Stimulated activated CD4-positive, alpha-beta T cell treated with anti-CD3 and anti-CD28 coated beads, TNF-alpha, amount 100 ng/mL, for 24 hours (primary cell): Measurements from ENCODE around the gene PDE6A.

Experiments
- DNase-seq, 3 experiments: peaks; one replicate each; pipeline ENCODE4 v3.0.0-alpha.2; 2020; ENCODE audit warnings: low read depth in 3 of 3

Gene PDE6A

DNA sequence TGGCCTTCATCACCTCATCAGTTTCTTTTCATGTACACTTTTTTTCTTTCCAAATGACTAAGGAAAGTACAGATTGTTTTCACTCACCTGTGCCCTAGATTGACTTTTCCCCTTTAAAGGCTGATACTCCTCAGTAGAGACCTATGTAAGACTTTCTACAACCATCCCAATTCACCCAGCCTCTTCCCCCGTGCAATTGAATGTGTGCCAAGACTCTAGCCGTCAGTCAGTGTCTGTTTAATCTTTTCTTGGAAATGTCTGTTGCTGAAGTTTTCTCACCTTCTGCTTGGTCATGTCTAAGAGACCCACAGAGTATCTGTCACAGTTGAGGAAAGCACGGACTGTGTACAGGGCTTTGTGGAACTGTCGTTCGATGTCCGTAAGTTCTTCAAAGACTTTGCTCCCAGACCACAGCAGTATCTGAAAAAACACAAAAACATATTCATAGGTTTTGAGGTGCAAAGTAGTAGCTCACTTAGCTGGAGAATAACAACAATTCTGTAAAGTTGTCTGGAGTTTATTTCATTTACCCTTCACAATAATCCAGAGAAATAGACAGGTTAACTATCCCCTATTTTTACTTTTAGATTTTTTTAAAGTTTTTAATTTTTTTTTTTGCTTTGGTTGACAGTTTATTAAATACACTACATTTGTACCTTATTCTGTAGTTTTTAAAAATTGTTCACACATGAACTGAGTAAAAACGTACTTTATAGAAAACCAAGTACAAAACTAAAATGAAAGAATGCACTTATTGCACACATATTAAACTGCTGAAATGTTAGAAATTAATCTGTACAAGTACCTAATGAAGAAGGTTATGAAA lies 13.6 kb downstream of the PDE6A start:
- DNase-seq = no peak

DNA sequence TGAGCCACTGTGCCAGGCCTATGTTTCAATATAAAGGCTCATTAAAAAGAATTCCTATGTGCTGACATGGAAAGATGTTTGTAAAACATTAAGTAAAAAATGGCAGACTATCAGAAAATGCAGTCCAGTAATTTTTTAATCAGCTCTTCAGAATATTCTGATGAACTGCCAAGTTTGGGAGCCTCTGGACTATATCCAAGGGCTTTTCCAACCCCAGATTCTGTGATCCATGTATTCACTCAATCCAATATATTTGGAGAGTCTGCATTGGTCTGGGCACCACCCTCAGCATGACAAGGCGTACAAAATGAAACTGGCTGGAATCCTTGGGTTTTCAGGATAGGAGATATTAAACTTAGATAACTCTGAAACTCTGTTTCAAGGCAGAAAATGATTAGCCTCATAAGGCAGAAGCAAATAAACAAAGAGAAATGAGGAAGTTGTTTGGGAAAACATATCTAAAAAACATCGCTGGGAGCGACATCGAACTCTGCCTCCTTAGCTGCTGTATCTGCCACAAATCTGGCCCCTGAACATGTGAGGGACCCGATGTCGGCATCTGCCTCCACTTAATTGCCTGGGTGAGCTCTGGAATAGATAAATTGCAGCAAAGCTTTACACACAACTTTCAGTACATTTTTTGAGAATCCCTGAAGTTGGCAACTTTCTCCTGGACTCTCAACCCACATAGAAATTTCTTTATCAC lies 14.4 kb downstream of the PDE6A start:
- no peak for DNase-seq

DNA sequence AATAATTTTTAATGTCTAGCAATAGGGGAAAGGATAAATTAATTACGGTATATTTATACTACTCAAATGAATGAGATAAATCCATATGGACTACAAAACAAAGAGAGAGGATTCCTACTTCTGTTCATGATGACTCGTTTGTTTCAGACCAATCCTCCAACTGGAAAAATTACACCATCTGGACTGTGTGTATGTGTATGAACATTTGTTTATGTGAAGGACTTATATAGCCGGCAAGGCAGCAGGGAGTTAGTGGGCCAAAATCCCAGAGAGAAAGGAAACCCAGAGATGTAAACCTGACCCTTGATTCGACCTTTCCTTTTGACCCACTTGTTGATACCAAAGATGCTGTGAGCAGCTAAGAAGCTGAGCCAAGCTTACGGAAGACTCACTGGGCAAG lies 20.1 kb downstream of the PDE6A start:
- no peak for DNase-seq

DNA sequence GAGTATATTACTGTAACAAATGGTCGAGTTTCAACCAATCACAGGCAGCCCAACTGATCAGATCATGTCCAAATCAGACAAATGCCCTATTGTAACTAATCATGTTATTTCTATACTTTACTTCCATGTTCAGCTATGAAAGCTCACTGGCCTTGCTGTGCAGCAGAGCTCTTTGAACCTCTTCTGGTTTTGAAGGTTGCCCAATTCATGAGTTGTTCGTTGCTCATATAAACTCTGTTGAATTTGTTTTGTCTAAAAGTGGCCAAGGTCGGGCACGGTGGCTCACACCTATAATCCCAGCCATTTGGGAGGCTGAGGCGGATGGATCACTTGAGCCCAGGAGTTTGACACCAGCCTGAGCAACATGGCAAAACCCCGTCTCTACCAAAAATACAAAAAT lies 21.6 kb downstream of the PDE6A start:
- no peak for DNase-seq

DNA sequence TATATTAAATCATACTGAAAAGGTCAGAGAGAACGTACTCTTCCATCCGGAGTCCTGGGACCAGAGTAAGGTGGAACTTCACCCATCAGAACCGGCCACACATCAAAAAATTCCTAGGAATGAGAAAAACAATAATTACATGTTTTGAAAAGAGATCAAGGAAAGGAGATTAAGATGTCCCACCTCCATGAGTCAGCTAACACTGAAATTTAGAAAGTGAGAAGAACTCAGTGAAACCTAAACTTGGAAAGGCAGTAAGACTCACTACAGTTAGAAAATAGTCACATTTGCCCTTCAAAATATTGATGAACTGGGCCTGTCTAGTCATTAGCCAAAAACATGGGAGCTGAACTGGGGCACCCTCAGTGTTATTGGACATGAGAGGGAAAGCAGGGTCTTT lies 23.0 kb downstream of the PDE6A start:
- no peak for DNase-seq

DNA sequence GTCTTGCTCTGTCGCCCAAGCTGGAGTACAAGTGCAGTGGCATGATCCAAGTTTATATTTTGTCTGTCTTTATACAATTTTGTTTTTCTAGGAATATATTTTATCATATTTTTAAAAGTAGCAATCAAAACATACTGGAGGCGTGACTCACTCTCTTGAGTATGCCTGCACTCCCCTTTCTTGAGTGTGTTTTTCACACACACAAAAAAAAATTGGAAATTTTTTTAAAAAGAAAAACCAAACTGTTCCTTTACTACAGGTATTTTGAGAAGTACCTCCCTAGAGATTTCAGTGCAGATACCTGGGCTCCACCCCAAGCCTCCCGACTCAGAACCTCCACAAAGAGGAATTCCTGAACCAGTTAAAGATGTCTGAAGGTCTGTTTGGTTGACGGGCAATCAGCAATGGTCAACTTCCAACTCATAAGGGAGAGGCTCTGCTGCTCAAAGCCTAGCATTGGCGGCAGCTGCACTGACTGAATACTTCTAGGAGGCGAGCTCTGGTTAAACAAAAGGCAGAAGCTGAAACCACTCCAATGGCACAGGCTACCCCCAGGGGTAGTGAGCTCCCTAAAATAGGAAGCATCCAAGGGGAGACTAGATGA lies 27.4 kb downstream of the PDE6A start:
- no peak for DNase-seq

DNA sequence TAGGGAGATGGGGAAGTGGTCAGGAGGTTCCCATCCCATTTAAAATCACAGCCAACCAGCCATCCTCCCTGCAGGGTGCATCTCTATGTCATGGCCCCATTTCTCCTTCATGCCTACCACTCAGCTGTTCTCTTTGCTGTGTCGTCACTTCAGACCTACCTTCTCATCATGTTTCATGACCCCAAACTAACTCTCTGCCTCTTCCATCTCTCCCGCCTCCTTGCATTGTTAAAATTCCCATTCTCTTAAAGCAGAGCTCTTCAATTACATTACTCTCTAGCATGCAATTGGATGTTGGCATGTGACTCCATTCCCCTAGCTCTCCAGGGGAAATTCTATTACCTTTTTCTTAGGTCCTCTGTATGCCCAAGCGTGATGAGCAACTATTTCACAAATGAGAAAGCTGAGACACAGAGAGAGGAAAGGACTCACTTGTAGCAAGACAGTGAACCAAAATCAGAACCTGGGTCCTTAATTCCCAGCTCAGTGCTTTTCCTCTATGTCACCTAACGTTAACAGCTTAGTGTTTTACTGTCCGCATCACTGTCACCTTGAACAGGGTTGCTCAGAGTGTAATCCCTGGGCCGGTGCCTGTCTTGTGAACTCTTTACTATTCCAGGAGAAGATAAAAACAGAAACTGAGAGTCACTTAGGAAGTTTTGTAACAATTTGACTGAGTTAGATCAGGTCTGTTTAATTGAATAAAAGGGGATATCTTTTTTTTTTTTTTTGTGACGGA lies 28.1 kb downstream of the PDE6A start:
- no peak for DNase-seq

DNA sequence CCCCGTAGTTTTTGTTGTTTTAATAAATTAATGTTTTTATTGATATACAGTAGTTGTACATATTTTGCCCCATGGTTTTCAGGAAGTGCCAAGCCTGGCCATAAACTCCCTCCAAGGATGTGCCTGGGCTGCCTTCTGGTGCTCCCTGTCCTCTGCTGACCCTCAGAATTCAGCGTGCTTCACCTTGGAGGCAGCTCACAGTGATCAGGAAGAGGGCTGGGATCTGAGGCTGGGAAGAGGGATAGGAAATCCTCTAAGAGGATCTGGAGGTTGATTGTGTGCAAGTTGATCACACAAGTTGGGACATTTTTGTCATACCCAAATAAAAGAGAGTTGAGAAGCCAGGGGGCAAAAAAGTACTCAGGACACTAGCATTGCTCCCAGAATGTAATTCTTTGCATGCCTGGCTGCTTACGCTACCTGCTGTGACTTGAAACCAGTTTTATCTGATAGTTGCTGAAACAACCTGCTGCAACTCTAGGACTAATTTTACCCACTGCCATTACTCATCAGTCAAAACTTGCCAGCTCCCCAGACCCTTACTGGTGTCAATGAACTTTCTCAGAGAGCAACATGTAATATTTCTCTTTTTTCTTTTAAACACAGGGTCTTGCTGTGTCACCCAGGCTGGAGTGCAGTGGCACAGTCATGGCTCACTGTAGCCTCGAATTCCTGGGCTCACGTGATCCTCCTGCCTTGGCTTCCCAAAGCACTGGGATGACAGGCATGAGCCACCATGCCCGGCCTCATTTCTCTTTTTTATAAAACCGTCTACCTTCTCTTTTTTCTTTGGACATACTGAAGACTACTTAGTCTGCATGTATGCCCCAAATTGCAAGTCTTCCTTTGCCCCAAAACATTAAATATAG lies 29.0 kb downstream of the PDE6A start:
- no peak for DNase-seq

DNA sequence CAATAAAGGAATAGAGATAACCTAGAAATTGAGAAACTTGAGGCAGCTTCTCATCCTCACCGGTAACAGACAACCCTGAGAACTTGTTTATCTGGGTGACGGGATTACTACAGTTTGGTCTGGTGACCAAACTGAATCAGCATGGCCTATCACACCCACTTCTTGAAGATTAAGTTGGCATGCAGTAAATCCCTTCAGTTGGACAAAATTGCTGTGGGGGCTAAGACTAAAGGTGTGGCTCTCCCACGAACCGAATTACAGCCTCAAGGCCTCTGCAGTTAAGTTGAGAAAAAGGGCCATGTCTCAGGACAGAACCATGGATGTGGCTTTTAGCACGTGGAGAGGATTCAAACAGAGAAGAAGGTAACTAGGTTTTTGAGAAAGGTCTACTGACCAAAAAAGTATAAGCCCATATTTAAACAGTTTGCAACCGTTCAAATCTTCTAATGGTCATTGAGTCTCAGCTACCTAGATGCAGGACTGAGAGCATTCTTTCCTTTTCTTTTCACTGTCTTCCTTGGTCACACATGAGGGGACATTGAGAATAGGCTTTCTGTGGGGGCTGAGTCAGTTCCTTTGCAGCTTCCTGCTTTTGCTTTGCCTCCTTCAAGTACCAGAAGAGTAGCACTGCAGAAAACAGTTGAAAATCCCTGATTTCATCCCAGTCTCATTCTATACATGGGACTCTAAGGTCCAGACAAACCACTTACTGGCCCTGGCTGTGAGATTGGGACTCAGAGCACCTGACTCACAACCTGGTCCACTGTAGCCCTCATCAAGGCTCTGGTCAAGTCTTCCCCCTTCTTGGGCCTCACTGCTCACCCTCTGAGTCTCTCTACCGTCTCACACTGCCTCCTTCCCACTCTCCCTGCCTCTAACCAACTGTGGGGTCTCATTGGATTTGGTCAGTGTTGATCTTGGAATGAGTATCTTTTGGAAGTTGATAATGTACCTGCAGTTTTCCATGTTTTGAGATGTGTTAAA lies 30.9 kb downstream of the PDE6A start:
- DNase-seq = no peak

DNA sequence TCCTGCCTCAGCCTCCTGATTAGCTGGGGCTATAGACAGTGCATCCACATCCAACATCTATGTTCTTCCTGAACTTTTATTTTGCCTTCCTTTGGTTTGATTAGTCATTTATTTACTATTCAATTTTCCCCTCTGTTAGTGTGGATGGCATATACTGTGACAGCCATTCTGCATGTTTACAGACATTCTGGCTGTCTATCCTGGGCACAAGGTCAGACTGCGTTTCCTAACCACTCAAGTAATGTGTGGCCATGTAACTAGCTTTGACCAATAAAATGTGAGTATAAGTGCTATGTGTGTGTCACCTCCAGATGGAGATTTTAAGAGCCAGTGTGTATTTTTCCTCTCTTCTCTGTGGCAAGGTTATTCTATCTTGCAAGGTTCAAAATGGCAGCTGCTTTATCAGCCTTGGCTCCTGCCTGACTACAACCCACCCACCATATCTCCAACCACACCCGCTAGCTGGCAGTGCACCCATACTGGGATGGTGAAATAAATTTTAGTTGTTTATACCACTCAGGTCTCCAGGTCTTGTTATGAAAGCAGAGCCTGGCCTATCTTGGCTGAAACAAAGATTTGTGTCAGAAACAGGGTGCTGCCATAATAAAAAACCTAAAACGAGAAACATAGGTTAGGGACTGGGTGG lies 32.2 kb downstream of the PDE6A start:
- DNase-seq = no peak

DNA sequence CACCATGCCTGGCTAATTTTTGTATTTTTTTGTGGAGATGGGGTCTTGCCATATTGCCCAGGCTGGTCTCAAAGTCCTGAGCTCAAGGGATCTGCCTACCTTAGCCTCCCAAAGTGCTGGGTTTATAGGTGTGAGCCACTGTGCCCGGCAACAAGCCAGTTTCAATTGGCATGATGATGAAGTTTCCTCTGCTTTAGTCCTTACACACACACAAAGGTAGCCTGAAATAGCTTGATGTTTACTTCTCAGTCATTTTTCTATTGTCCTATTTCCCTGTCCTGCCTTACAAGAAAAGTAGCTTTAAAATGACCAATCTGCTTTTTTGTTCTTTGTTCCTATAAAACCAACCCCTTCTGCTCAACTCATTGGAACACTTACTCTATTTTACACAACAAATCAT lies 33.6 kb downstream of the PDE6A start:
- no peak for DNase-seq

DNA sequence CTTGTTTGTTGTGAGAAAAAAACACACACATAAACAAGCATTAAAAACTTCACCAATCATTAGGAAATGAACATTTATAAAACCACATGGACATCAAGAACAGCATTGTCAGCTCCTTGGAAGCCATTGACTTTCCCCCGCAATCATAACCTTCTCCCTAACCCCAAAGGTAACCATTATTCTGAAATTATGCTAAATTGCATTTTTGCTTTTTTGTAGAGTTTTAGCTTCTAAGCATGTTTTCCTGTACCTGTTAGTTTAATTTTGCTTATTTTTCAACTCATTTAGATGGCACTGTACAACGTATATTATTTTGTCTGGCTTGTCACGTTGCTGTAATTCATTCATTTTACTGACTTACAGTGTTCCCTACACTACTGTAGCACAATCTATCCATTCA lies 36.8 kb downstream of the PDE6A start:
- no peak for DNase-seq

DNA sequence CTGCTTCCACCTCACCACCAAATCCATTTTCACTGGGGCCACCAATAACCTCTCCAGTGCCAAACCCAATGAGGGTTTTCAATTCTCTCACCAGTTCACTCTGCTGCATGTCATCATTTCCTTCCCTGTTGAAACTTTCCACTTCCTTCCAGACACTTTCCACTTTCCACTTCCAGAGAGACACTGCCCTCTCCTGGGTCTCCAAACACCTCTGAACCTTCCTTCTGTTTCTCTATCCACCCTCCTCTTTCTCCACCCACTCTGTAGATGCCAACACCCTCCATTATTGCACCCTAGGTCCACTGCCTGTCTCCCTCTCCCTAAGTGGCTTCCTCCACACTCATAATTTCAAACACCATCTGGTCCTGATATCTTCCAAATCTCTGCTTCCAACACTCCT lies 39.6 kb downstream of the PDE6A start:
- DNase-seq = no peak

DNA sequence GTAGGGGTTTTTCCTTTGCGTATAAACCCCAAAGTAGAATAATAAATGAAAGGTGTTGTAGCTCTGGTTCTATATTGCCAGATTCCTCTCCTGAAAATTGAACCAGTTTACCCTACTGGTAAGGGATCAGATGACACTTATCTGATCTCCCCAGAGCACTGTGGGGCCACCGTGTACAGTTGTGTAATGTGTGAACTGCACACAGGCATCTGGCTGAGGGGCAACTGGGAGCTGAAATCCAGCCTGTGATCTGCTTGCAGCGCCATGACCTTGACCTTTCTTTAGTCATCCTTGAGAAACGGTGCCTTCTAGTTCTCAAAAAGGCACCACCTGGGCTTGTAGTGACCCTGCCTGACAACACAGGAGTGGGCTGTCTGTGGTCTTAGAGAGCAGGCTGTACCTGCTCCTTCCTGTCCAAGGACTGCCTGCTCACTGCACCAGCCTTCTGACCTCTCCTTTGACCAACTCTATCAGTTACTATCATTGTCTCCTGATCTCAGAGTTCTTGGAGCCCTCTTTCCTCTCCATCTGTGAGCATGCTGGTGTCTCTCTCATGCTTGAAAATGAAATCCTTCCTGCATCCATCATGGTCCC lies 40.2 kb downstream of the PDE6A start:
- DNase-seq = no peak

DNA sequence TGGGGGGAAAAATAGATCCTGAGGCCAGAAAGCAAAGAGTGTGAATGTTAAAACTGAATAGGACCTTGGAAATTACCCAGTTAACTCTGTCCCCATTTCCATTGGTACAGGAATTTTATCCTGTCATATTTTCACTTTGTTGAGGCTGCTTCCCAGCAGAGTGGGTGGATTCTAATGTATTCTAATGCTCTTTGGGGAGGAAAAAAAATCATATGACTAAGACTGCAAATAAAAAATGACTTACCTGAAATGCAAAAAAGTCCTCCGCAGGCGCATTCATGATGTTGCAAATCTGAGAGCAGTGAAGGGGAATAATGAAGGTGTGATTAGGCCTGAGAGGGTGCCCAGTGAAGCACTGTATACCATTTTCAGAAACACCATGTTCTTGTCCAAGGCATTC lies 41.2 kb downstream of the PDE6A start:
- DNase-seq = no peak

DNA sequence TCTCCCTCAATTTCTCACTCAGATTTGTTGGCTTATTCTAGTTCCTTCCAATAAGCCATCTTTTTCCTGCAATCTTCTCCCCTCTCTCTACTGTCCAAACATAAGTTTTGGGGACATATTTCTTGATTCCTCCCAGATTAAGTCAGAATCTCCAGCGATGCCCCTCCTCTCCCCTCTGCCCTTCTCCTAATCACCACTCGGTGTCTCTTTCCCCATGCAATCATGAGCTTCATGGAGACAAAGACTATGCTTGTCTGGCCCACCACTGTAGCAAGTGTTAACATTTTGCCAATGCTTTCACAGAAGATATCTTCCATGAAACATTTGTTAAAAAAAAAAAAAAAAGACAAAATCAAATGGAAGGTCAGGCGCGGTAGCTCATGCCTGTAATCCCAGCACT lies 42.4 kb downstream of the PDE6A start:
- DNase-seq = no peak

DNA sequence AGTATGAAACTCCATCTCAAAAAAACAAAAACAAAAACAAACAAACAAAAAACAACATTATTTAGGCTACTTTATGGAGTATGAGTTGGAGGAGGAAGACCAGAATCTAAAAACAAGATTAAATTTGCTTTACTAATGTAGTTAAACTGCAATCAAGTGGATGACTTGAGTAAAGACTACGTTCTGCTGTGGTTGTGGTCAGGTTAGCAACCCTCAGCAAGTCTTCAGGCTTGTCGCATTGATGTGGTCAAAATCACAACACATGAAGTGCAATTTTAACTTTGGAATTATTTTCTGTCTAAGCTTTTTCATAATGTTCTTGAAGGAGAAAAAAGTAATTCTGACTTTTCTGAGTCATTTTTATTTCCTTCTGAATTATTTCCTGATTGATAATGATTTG lies 43.1 kb downstream of the PDE6A start:
- DNase-seq = no peak

DNA sequence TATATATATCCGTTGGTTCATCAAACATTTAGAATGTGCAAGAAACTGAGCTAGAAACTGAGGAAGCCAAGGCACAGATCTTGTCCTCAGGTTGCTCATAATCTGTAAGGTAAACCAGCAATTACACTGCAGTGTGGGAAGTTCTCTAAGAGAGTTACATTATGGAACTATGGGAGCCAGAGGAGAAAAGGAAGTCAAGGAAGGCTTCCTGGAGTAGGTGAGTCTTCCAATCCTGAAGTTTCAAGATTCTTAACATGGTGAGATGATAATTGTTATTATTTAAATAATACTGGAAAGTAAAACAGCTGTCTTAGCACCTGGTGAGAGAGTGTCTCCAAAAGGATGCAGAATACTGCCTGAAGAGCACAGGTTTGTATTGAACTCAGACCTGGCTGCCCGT lies 44.2 kb downstream of the PDE6A start:
- DNase-seq = no peak

DNA sequence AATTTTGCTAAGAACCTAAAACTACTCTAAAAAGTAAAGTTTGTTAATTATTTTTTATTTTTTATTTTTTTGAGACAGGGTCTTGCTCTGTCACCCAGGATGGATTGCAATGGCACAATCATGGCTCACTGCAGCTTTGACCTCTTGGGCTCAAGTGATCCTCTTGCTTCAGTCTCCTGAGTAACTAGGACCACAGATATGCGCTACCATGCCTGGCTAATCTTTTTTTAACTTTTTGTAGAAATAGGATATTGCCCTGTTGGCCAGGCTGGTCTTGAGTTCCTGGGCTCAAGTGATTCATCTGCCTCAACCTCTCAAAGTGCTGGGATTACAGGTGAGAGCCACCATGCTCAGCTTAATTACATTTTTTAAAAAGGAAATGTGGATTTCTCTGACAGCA lies 45.8 kb downstream of the PDE6A start:
- DNase-seq = no peak
